Body of pancreas (tissue), 4 donors: ENCODE measurements around the gene CPB1.
"Not testable (repeated sequence)": the region's sequence is repeated elsewhere in the genome, so short reads cannot be mapped to it uniquely, and the experiment has no call there.

ENCODE experiments used
- POLR2A ChIP-seq, 3 donors: fragments of 450-650 bp; IDR thresholded peaks; one replicate each; pipeline ENCODE4 v1.6.1; 2016; ENCODE audit warnings: antibody characterized with exemption in 3 of 3, mild to moderate bottlenecking in 2 of 3
- TF ChIP-seq, protein P1 (sequence below), 7 experiments: fragments of 450-650 bp in 4 of 7; fragments of 200-600 bp in 3 of 7; sonication (generic) in 3 of 7; IDR thresholded peaks; one replicate each; pipeline ENCODE4 v1.5.1; 2016 to 2019; ENCODE audit warnings: antibody characterized with exemption in 7 of 7

DNA sequence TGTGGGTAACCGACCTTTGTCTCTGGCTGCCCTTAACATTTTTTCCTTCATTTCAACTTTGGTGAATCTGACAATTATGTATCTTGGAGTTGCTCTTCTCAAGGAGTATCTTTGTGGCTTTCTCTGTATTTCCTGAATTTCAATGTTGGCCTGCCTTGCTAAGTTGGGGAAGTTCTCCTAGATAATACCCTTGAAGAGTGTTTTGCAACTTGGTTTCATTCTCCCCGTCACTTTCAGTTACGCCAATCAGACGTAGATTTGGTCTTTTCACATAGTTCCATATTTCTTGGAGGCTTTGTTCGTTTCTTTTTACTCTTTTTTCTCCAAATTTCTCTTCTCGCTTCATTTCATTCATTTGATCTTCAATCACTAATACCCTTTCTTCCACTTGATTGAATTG, 42.6 kb upstream of the CPB1 start:
- TF ChIP-seq, protein P1, sequence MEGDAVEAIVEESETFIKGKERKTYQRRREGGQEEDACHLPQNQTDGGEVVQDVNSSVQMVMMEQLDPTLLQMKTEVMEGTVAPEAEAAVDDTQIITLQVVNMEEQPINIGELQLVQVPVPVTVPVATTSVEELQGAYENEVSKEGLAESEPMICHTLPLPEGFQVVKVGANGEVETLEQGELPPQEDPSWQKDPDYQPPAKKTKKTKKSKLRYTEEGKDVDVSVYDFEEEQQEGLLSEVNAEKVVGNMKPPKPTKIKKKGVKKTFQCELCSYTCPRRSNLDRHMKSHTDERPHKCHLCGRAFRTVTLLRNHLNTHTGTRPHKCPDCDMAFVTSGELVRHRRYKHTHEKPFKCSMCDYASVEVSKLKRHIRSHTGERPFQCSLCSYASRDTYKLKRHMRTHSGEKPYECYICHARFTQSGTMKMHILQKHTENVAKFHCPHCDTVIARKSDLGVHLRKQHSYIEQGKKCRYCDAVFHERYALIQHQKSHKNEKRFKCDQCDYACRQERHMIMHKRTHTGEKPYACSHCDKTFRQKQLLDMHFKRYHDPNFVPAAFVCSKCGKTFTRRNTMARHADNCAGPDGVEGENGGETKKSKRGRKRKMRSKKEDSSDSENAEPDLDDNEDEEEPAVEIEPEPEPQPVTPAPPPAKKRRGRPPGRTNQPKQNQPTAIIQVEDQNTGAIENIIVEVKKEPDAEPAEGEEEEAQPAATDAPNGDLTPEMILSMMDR (IDR thresholded peaks at IDR 0.05): not testable (repeated sequence)
- TF ChIP-seq POLR2A (IDR thresholded peaks at IDR 0.05): not testable (repeated sequence)
